GM20431 (cell line): ENCODE data around the gene ASPHD2.

Experiments
- in situ Hi-C: fragments of 300-500 bp; cut with MseI, MboI; formaldehyde crosslinking; loops from one replicate; pipeline ENCODE4 v1.15.0; 2020; ENCODE audit warnings: low sequenced_read_pairs; ENCODE audit not compliant: unreplicated experiment

Gene ASPHD2

DNA sequence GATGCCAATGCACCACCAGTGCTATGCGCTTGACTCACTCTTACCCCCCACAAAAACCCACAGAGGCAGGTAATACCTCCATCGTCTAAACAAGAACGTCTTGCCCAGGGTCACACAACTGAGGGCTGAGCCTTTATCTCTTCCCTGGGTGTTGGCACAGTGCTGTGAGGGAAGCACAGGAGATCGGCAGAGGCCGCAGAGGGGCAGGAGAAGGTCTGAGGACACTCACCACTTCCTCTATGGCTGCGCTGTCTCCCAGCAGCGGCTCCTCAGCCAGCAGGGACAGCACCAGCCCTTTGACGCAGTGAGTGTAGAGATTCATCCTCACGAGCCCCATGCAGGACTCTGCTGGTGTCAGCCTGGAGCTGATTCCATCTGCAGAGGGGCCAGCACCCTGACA is 34.6 kb downstream of the ASPHD2 start:
- in situ Hi-C loops: no loop called here

DNA sequence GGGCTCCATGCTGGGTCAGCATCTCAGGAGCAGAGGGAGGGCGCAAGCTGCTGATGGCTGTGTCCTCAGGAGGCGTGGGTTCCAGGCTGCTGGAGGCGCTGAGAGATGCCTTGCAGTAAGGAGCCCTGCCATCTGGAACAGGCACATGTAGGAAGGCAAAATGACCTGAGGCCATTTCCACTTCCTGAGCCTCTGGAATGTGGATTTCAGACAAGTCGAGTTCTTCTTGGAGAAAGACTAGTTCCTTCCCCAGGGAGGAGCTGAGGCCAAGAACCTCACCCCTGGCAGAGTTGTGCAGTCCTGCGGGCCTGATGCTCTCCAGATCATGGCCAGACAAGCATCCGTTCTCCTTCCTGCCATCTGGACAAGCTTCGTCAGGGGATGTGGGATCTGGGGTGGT is 35.3 kb downstream of the ASPHD2 start:
- in situ Hi-C loops: no loop called here

- in situ Hi-C loops: no loop called here
Observed at GRCh38 chr22:26466196-26466595, 37.1 kb downstream of the ASPHD2 start.

GRCh38 chr22:26470807-26471206 is 41.7 kb downstream of the ASPHD2 start:
- in situ Hi-C loops: no loop called here

DNA sequence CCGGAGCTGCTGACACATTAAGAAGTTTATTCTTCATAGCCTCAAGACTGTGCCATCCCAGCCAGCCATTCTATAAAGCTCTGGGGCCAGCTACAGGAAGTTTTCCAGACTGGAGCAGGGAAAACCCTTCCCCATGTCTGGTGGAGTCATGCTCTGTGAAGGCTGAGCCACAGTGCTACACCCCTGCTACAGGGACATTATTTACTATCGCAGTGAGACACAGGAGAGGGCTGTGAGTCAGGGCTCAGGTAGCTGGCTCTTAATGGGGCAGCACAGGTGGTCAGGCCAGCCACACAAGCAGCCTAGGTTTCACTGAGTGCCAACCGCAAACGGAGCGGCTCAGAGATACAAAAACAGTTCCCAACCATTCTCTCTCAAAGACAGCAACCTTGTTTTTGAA is 42.5 kb downstream of the ASPHD2 start:
- in situ Hi-C loops: no loop called here

GRCh38 chr22:26474682-26475081 is 45.6 kb downstream of the ASPHD2 start:
- in situ Hi-C loops: no loop called here

DNA sequence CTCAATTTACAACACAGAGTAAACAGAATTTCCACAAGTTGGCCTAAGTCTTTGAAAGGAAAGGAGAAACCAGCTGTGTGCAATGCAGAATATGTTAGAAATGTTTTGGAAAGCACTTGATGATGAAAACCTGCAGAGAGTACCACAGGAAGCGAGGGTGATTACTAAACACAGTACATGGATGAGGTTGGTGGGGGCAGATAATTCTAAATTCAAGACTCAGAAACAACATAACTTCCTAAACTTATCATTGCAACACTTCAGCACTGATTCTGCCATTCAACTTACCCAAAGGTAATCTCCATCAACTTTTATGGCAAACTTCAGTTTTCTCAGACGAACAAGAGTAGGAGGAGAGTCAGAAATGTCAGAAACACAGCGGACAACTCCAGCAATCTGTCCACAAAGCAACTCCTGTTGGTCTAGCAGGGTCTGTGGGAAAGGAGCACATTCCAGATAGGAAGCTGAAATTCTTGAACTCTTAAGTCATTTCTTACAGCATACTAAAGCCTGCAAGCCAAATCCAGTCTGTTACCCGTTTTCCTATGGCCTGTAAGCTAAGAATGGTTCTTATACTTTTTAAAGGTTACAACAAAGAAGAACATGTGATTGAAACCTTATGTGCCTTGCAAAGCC is 47.8 kb downstream of the ASPHD2 start:
- in situ Hi-C loops: no loop called here

- in situ Hi-C loops: no loop called here
Observed at GRCh38 chr22:26477341-26477731, 48.3 kb downstream of the ASPHD2 start.

DNA sequence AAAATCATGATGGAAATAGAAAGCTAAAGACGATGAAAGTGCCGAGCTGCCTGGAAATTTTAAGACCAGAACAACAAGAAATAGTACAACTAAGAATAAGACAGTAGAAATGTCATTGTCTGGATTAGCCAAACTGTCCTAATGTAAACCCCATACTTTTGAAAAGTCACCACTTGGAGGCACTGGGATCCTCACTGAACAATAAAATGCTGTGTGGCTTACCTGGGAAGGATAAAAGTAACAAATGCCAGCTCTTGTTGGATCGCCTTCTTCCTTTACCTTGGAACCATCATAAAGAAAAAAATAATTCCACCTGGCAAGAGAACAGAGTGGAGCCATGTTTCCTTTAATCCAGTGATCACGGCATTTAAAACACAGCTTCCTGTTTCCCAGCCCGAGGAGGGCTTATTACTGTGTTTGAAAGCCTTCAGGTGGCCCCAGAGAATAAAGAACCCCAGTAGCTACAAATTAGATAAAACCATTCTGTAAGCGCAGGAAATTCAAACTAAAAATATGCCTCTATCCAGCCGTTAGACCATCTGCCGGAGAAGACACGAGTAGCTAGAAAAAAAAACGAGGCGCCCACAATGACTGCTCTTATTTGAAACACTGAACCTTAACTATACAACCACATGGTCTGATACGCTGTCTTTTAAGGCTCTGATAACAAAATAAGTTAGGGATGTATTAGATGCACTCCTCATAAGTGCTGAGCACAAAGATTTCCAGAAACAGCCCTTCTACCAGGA is 50.2 kb downstream of the ASPHD2 start:
- in situ Hi-C loops: no loop called here

DNA sequence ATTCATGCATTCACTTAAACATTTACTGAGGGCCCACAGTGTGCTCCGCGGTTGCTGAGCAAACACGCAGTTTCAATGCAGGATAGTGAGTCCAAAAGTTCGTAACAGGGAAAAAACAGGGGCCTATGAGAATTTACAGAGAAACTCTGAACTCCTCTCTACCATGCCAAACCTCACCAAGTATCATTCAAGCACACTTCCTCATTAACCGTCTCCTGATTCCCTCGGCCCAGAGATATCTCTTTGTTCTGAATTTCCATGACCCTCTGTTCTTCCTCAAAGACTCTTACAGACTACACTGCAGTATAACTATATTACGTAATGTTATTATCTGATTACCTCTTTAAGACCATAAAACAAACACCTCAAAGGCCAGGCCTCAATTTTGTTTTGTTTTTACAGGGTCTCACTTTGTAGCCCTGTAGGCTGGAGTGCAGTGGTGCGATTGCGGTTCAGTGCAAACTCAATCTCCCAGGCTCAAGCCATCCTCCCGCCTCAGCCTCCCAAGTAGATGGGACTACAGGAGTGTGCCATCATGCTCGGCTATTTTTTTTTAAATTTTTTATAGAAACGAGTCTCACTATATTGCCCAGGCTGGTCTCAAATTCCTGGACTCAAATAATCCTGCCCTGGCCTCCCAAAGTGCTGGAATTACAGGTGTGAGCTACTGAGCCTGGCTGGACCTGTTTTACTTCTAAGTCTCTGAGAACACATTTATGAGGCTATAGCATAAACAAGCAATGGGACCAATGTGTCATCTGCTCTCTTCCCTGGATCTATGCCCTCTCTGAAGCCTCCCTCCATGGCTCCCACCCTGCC is 50.9 kb downstream of the ASPHD2 start:
- in situ Hi-C loops: no loop called here

DNA sequence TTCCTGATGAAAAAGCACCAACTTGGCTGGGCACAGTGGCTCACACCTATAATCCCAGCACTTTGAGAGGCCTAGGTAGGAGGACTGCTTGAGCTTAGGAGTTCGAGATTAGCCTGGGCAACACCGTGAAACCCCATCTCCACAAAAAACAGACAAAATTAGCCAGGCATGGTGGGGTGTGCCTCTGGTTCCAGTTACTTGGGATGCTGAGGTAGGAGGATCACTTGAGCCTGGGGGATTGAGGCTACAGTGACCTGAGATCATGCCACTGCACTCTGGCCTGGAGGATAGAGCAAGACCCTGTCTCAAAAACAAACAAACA is 51.5 kb downstream of the ASPHD2 start:
- in situ Hi-C loops: no loop called here

GRCh38 chr22:26481112-26481693 is 52.1 kb downstream of the ASPHD2 start:
- in situ Hi-C loops: no loop called here

DNA sequence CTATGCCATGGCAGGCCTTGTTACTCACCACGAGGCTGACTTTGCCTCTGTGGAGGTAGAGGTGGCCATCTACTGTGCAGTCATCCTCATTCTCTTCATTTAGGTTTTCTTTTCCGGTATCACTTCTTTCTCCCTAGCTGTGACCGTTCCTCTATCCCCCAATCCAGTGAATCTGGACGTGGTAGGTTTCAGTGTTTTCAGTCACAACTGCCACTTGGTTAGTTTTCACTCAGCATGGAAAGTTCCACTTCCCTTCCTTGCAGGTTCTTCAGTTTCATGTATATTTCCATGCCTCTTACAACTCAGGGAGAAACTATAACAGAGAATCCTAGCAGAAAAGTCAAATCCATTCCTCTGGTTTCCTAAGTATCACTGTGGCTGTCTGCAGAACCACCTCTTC is 52.6 kb downstream of the ASPHD2 start:
- in situ Hi-C loops: no loop called here

- in situ Hi-C loops: no loop called here
Observed at GRCh38 chr22:26482161-26482560, 53.1 kb downstream of the ASPHD2 start.

GRCh38 chr22:26483043-26483438 is 54.0 kb downstream of the ASPHD2 start:
- in situ Hi-C loops: no loop called here

GRCh38 chr22:26483439-26484359 is 54.6 kb downstream of the ASPHD2 start, which contains the start of the genes HPS4 and SRRD:
Gene HPS4 (minus strand): TSS chr22:26483783. CDS start chr22:26481762, 2,021 bp downstream.
Gene SRRD (plus strand): TSS chr22:26483877. CDS start chr22:26483891, 14 bp downstream.
- in situ Hi-C loops: no loop called here

- in situ Hi-C loops: no loop called here
Observed at GRCh38 chr22:26484360-26484706, 55.3 kb downstream of the ASPHD2 start.

- in situ Hi-C loops: no loop called here
Observed at GRCh38 chr22:26485013-26485412, 56.0 kb downstream of the ASPHD2 start.

GRCh38 chr22:26485806-26486390 is 56.8 kb downstream of the ASPHD2 start:
- in situ Hi-C loops: no loop called here
